ENCODE results near the gene EGR2. TPM values are rescaled to one million over a fixed set of nuclear protein-coding genes. Genes with fewer than 3 reads are reported as not detected.

EGR2 gene
- polyA plus RNA-seq, 2 of the 4 experiments (the other 2 are of a cell fraction), result 4.4 TPM; not detected in 1

GRCh38 chr10:62813453-62813852 lies 2.7 kb downstream of the EGR2 start:
- TF ChIP-seq FOXS1 (CRISPR knock-in tag; IDR thresholded peaks at IDR 0.05), result no peak
- ChIA-PET CTCF (interaction anchor here (0.6 to 1.5 kb wide), 2 partner anchors 322 to 376 kb away, joined by 3 to 4 read pairs; no protein-coding TSS in a partner anchor), POLR2A (no interaction called here)
- no peak for DNase-seq (ENCODE audit: low read depth in 1 of 2, low spot score in 1 of 2)
- 93% methylated on average over 20 of the region's 27 CpGs for WGBS (ENCODE audit: missing lambda C conversion rate)
- Histone ChIP-seq H3K27ac (no peak overlapping the region), H3K4me2 (no peak overlapping the region), H3K9me3 (no peaks in the 10 kb centered on the region), H3K4me3 (no peak overlapping the region), H3K4me1 (peaks cover 17% of the 10 kb centered on the region)
- ATAC-seq, result no peak
- FAIRE-seq, result no peak

- no peak overlapping the region for H3K4me2 ChIP-seq
- H3K4me1 ChIP-seq, result peaks cover 18% of the 10 kb centered on the region
- no peak for FAIRE-seq
- no peak overlapping the region for H3K4me3 ChIP-seq
- DNase-seq (ENCODE audit: low read depth in 1 of 2, low spot score in 1 of 2), result no peak
- ChIA-PET POLR2A (no interaction called here), CTCF (interaction anchor here (0.6 kb wide), 1 partner anchor 321 kb away, joined by 3 read pairs; no protein-coding TSS in a partner anchor)
- H3K27ac ChIP-seq, result no peak overlapping the region
- no peaks in the 10 kb centered on the region for H3K9me3 ChIP-seq
- ATAC-seq, result no peak
- TF ChIP-seq PBX3 (IDR thresholded peaks at IDR 0.05), result no peak
- WGBS (ENCODE audit: missing lambda C conversion rate), result 85% methylated on average over 13 of the region's 13 CpGs
Observed at GRCh38 chr10:62812672-62813439, 3.3 kb downstream of the EGR2 start.

GRCh38 chr10:62811159-62811875 lies 4.8 kb downstream of the EGR2 start:
- Histone ChIP-seq H3K9me3 (no peaks in the 10 kb centered on the region), H3K27ac (no peak overlapping the region), H3K4me3 (no peak overlapping the region), H3K4me2 (no peak overlapping the region), H3K4me1 (peaks cover 34% of the 10 kb centered on the region)
- DNase-seq (ENCODE audit: low read depth in 1 of 2, low spot score in 1 of 2), result no peak
- TF ChIP-seq TFCP2L1 (CRISPR knock-in tag; IDR thresholded peaks at IDR 0.05), result no peak
- TF ChIP-seq ZNF302 (CRISPR knock-in tag; IDR thresholded peaks at IDR 0.05), result no peak
- no peak for TF ChIP-seq POLR2AphosphoS2 (conservative IDR thresholded peaks at IDR 0.05; ENCODE audit: low read length)
- TF ChIP-seq HOXB5 (CRISPR knock-in tag; IDR thresholded peaks at IDR 0.05), result no peak
- no peak for TF ChIP-seq GATA3 (IDR thresholded peaks at IDR 0.05; ENCODE audit: borderline replicate concordance)
- no peak for TF ChIP-seq CHD2 (IDR thresholded peaks at IDR 0.05; ENCODE audit: low read length, partially characterized antibody)
- TF ChIP-seq RCOR1 (IDR thresholded peaks at IDR 0.05; ENCODE audit: low read depth, low read length), result no peak
- no peak for TF ChIP-seq JUNB (IDR thresholded peaks at IDR 0.05)
- TF ChIP-seq PBX3 (IDR thresholded peaks at IDR 0.05), result no peak
- TF ChIP-seq ZSCAN20 (CRISPR knock-in tag; IDR thresholded peaks at IDR 0.05), result no peak
- no peak for FAIRE-seq
- ChIA-PET POLR2A (no interaction called here), CTCF (interaction anchor here (1.2 to 1.4 kb wide), 2 partner anchors 200 to 218 kb away, joined by 3 to 6 read pairs; no protein-coding TSS in a partner anchor)
- no peak for ATAC-seq
- 93% methylated on average over 10 of the region's 10 CpGs for WGBS (ENCODE audit: missing lambda C conversion rate)

- no peak for DNase-seq (ENCODE audit: low read depth in 1 of 2, low spot score in 1 of 2)
- ChIA-PET POLR2A (no interaction called here), CTCF (interaction anchor here (0.8 to 1.4 kb wide), 2 partner anchors 21 to 199 kb away, joined by 5 to 6 read pairs; no protein-coding TSS in a partner anchor)
- TF ChIP-seq FOSB (CRISPR knock-in tag; IDR thresholded peaks at IDR 0.05), result no peak
- no peak for TF ChIP-seq RCOR1 (IDR thresholded peaks at IDR 0.05; ENCODE audit: low read depth, low read length)
- TF ChIP-seq PBX3 (IDR thresholded peaks at IDR 0.05), result no peak
- no peak for TF ChIP-seq RFX5 (IDR thresholded peaks at IDR 0.05)
- no peak overlapping the region for H3K27ac ChIP-seq
- no peak for ATAC-seq
- H3K4me1 ChIP-seq, result peaks cover 30% of the 10 kb centered on the region
- no peak for FAIRE-seq
- no peak overlapping the region for H3K4me2 ChIP-seq
- no peaks in the 10 kb centered on the region for H3K9me3 ChIP-seq
- WGBS (ENCODE audit: missing lambda C conversion rate), result 91% methylated on average over 8 of the region's 8 CpGs
- no peak overlapping the region for H3K4me3 ChIP-seq
Observed at GRCh38 chr10:62810156-62810902, 5.8 kb downstream of the EGR2 start.
